HTR-8/SVneo (cell line): Measurements from ENCODE around the gene HEMK1.

Experiments used
- DNase-seq: peaks from one replicate; pipeline ENCODE4 v3.0.0; 2011; ENCODE audit warnings: low spot score, mixed read lengths; ENCODE audit not compliant: insufficient read length
- FAIRE-seq: peaks from 2 replicates; lab custom pipeline; 2011; peaks lifted over from hg19 to GRCh38; lab: Jason Lieb, UNC

Gene HEMK1

GRCh38 chr3:50611464-50612233 is 42.3 kb downstream of the HEMK1 start, which contains the start of gene CISH:
Gene CISH, minus strand, starts transcription at chr3:50611774. Its CDS starts 124 bp downstream, at chr3:50611650.
- peak; percentile 89 for DNase-seq
- FAIRE-seq: peak; percentile 46

DNA sequence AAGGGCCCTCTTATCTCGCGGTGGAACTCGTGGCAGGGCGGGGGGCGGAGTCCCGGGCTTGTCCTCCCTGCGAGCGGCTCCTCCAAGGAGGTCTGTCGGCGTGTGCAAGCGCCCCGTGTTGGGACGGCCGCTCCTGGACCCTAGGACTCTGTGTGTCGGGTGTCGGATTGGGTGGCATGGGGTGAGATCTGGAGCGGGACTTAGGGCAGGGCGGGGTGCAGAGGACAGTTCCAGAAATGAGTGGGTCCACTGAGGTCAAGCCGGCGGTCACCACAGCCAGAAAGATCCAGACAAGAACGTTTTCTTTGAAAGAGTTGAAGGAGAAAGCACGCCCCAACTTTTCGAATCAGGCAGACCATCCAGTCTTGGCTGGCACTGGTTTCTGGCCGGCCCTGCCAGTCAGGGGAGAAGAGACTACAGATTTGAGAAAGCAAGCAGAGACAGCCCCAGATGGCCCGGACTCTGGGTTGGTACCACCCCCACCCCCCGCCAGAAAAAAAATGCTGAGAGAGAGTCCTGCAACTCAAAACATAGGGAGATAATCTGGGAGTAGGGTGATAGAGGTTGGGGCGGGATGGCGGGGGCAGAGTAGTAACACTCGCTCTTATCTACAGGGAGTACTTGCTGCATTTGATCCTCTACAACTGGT is 43.0 kb downstream of the HEMK1 start:
- FAIRE-seq (no peak), DNase-seq (no peak)

DNA sequence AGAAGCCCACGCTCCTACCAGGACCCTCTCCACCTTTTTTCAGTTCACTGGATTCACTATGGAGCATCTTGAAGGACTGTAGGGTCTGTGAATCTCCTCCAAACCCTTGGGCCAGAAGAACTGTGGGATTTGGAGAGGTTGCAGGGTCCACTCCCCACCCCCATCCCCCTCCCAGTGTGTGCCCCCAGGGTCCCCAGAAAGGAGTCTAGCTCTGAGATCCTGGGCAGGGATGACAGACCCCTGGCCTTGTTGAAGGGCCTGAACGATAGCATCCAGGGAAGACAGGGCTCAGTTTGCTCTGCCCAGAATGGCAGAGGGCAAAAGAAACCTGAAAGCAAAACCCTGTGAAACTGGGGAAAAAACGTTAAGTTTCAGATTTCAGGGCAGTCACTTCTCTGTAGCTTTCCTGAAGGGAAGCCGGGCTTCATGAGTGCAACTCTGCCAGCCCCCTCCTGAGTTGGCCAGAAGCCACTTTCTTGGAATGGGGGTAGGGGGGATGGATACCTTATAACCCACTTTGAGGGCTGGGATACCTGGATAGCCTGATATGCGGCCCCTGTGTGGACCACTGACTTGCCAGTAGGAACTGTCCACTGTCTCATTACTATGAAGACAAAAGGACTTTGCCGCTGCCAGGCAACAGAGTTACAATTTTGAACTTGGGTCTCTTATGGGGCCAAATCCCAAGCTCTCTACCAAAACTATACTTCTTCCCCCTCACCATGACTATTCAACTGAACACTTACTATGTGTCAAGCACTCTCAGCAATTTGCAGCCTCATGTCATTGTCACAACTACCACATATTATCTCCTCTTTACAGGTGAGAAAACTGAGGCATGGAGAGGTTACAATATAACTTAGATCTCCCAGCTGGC is 43.9 kb downstream of the HEMK1 start:
- FAIRE-seq (no peak), DNase-seq (no peak)

- DNase-seq (no peak), FAIRE-seq (peak; percentile 40)
These were observed 45.9 kb downstream of the HEMK1 start for GRCh38 chr3:50615190-50615589.

GRCh38 chr3:50616003-50616769 is 46.9 kb downstream of the HEMK1 start:
- FAIRE-seq: peak; percentile 65

GRCh38 chr3:50616770-50617095 is 47.4 kb downstream of the HEMK1 start:
- FAIRE-seq (peak; percentile 16), DNase-seq (peak; percentile 92)

More at GRCh38 chr3:50616003-50616769, 46.9 kb downstream of the HEMK1 start:
- DNase-seq: peak; percentile 92

DNA sequence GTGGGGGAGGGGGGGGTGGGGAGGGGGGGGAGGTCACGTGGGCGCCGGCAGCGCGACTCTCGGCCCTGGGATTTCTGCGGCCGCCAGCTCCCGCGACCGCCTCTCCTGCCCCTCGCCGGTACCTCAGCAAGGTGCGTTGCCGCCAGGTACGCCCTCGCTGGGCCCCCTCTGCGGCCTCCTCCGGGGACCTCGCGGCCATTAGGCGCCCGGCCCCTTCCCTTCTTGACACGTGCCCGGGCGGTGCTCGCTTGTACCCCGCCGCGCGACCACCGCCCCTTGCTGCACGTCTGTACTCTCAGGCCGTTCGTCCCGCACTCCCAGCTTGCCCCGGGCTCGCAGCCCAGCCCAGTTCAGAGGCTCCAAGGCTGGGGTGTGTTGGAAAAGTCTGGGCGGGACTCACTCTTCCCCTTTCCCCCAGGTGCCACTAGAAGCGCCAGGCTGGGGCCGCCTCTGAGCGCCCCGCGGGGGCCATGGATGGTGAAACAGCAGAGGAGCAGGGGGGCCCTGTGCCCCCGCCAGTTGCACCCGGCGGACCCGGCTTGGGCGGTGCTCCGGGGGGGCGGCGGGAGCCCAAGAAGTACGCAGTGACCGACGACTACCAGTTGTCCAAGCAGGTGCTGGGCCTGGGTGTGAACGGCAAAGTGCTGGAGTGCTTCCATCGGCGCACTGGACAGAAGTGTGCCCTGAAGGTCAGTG is 47.9 kb downstream of the HEMK1 start, which contains the start of gene MAPKAPK3:
Gene MAPKAPK3 (plus strand): TSS at position 56 of the 696 bp plus-strand sequence. CDS start 415 bp downstream, at position 471.
- peak; percentile 23 for FAIRE-seq
- DNase-seq: no peak

DNA sequence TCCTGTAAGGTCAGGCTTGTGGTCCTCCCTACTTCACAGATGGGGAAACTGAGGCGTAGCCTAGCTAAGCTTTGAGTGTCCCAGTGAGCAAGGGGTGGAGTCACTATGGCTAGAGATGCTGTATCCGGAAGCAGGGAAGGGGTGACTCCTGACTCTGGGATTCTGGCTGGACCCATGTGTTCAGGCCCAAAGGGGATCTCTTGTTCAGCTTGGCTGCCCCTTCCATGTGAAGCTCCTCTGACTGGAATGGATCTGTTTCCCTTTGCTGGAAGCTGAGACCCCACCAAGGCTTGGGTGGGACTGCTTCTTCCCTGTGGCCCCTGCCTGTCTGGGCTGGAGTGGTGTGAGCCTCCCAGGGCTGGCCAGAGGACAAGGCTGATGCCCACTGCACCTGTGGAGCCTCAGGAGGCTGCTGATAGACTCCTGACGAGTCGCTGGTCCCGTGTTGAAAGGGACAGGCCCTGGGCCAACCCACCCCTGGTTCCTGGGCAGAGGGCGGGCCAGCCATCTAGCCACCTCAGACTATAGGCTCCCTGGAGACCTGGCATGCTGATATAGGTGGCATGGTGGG is 48.7 kb downstream of the HEMK1 start:
- FAIRE-seq (no peak), DNase-seq (no peak)

DNA sequence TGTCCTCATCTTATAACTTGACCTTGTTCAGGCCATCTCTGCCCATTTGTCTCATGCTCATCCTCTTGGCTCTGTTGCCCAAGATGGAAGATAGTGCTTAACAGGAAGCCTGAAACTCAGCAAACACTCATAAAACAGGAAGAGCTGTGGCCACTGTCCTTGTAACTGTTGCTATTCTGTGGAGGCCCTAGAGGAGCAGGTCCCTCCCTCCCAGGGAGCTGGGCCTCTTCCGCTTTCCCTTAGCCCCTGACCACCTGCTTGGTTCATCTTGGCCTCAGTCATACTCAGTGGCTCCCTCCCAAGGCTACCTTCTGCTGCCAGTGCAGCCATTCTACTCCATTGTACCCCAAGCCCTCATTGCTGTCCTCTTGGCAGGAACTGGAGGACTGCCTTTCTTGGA is 51.1 kb downstream of the HEMK1 start:
- no peak for DNase-seq

DNA sequence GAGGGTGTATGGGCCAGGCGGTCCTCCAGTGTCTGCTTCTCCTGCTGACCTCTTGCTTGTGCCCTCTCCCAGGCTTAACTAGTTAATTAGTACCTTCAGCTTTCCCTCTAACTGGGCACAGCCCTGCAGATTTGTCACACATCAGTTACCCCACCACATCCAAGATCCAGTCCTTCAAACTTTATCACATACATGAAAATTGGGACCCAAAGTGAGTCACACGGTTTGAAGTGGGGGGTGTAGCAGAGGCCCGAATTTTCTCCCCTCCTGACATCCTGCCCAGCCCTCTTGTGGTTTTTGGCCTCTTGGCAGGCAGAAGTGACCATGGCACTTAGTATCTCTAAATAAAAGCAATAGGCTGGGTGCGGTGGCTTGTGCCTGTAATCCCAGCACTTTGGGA is 51.5 kb downstream of the HEMK1 start:
- DNase-seq: no peak
- no peak for FAIRE-seq

More for the DNA sequence above, 51.1 kb downstream of the HEMK1 start:
- peak; percentile 31 for FAIRE-seq

GRCh38 chr3:50622881-50623280 is 53.6 kb downstream of the HEMK1 start:
- DNase-seq (no peak), FAIRE-seq (no peak)

GRCh38 chr3:50623840-50624474 is 54.6 kb downstream of the HEMK1 start:
- peak; percentile 46 for FAIRE-seq

GRCh38 chr3:50624634-50625033 is 55.3 kb downstream of the HEMK1 start:
- no peak for FAIRE-seq
- DNase-seq: no peak

More at GRCh38 chr3:50623840-50624474, 54.6 kb downstream of the HEMK1 start:
- DNase-seq: no peak

DNA sequence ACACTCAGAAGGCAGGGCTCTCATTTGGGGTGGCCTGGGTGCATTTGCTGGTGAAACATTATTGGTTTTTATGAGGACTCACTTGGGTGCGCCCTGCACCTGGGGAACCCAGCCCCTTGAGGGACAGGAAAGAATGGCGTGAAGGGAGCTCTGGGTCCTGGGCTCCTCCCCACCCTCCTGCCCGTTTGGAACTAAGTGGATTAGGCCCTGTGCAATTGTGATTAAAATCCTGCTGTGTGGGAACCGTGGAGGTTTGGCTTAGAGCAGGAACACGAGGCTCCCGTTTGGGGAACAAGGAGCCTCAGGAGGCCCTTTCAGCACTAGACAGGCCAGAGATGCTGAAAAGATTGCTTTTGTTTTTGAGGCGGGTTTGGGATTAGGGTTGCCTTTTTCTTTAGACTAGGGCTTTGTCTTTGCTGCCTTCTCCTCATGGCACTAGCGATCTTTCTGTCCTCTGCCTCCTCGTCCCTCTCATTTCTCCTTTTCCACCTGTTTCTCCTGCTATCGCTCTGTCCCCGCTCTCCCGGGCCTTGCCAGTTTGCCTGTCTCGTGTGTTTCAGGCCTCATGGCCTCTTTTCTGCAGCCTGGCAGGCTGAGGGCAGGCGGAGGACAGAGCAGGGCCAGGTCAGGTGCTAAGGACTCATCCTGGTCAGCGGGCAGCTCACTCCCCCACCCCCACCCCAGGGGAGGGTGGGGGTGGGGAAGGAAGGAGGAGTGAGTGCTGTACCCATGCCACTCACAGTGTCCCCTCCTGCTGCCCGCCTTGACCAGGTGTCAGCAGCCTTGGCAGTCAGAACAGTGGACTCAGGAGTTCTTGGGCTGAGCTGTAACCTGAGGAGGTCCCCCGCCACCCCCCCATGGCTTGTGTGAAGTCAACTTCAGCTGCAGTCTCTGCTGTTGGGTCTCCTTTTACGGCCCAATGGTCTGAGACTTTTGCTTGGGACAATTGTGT is 56.2 kb downstream of the HEMK1 start:
- FAIRE-seq (no peak), DNase-seq (no peak)

- FAIRE-seq (no peak), DNase-seq (no peak)
These were observed 57.1 kb downstream of the HEMK1 start for GRCh38 chr3:50626401-50626800.

GRCh38 chr3:50627407-50628051 is 58.2 kb downstream of the HEMK1 start:
- peak; percentile 68 for FAIRE-seq
- DNase-seq: peak; percentile 65

DNA sequence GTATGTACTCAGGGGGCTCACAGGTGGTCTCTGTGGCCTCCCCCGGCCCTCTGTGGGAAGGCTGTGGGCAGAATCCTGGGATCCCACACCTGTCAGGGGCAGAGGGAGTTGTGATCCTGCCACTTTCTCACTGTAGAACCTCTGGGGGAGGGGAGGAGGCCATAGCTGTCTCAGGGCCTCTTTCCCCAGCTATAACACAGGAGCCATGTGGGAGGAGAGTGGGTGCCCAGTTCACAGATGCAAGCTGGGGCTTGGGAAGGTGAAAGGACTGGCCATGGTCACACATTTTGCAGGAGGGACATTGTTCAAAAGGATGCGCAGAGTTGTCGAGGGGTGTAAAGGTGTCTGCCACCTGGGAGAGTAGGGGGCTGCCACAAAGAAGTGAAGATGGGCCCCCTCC is 59.3 kb downstream of the HEMK1 start:
- DNase-seq: no peak

More for the DNA sequence above, 59.3 kb downstream of the HEMK1 start:
- no peak for FAIRE-seq
